GM18909 (cell line): Measurements from ENCODE around the gene GOLGA6L10.
"Not testable (repeated sequence)": the region's sequence is repeated elsewhere in the genome, so short reads cannot be mapped to it uniquely, and the experiment has no call there.

Experiments
- ATAC-seq: cut with Tn5 transposase; IDR thresholded peaks from one replicate; pipeline ENCODE4 v1.9.1; 2021; ENCODE audit warnings: mild to moderate bottlenecking; ENCODE audit not compliant: unreplicated experiment, poor library complexity

Gene GOLGA6L10

GRCh38 chr15:82343851-82344250 lies 5.4 kb downstream of the GOLGA6L10 start:
- ATAC-seq, result not testable (repeated sequence)

DNA sequence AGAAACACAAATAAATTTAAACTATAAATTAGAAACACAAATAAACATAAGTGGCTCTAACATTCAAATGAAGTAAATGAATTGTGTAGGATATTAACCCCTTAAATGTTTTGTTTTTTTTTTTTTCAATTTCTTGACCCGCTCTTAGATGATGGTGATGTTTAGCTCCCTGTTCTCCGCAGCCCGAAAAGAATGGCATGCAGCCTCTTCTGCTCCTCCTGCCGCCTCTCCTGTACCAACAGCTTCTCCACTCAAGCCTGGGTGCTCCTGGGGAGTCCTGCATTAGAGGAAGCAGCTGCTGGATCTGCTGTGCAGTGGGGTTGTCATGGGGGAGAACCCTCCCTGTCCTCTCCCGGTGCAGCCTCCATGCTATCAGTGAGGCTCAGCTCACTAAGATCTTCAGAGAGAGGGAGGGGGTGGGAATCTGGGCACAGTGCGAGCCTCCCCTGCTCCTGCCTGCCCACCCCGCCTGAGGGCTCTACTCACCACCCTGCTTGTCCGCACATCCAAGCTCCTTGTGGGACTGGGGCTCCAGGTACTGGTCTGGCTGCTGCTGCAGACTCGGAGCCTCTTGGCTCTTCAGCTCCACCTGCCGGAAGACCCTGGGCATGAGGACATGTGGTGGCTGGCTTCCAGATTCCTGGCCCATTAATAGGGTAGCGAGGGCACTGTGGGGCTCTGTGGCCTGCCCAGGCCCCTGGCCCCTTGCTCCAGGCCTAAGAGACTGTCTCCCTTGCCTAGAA lies 6.5 kb downstream of the GOLGA6L10 start:
- not testable (repeated sequence) for ATAC-seq

- ATAC-seq, result not testable (repeated sequence)
Measured at GRCh38 chr15:82338573-82338972, 10.7 kb downstream of the GOLGA6L10 start.

- ATAC-seq, result not testable (repeated sequence)
Measured at GRCh38 chr15:82338053-82338452, 11.2 kb downstream of the GOLGA6L10 start.

DNA sequence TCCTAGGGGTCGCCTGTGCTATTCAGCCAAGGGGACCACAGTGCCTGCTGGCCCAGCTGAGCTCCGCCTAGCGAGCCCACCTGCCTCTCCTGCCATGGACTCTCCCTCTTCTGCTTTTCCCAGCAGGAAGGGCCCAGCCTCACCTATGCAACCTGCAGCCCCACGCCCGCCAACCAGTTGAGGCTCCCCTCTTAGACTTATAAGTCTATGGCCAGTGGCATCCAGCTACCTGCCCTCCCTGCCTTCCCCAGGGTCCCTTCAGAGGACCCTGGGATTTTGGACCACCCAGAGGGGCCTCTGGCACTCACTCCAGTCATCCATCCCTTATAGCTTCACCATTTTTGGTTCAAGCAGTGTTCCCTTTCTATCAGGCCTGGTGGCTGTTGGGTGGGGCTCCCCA lies 12.2 kb downstream of the GOLGA6L10 start:
- ATAC-seq, result not testable (repeated sequence)

DNA sequence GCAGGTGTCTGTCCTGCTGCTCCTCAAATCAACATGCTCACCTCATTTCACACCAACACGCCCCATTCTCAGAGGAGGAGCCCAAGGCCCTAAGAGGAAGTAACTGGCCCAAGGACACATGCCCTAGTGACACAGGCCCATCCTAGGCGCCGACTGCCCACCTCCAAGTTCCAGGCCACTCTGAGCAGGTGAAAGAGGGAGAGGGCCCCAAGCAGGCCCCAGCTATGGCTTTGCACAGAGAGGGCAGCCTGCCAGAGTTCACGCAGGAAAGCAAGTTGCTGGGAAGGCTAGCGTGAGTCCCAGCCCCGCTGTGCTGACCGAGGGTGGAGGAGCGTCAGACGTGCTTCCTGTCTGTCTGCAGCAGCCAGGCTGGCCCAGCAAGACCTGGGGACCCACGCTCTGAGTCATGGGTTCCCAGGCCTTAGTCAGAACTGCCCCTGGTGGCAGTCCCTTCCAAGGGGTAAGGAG lies 13.1 kb downstream of the GOLGA6L10 start:
- ATAC-seq, result not testable (repeated sequence)

- ATAC-seq, result not testable (repeated sequence)
Measured at GRCh38 chr15:82335006-82335405, 14.3 kb downstream of the GOLGA6L10 start.

DNA sequence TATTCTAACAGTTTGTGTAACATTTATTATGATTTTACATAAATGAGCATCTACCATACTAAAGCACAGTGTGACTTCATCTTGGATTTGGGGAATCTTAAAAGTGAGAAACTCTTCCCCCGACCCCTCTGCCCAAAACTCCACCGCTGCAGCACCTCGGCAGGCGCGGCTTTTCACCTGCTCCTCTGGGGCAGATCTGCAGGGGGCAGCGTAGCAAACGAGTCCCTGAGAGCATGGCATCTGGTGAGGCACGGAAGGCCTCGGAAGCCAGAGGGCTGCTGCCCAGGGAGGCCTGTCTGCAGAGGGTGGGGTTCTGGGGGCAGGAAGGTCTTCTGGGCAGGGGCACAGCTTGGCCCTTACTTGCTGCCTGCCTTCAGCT lies 14.7 kb downstream of the GOLGA6L10 start:
- not testable (repeated sequence) for ATAC-seq

DNA sequence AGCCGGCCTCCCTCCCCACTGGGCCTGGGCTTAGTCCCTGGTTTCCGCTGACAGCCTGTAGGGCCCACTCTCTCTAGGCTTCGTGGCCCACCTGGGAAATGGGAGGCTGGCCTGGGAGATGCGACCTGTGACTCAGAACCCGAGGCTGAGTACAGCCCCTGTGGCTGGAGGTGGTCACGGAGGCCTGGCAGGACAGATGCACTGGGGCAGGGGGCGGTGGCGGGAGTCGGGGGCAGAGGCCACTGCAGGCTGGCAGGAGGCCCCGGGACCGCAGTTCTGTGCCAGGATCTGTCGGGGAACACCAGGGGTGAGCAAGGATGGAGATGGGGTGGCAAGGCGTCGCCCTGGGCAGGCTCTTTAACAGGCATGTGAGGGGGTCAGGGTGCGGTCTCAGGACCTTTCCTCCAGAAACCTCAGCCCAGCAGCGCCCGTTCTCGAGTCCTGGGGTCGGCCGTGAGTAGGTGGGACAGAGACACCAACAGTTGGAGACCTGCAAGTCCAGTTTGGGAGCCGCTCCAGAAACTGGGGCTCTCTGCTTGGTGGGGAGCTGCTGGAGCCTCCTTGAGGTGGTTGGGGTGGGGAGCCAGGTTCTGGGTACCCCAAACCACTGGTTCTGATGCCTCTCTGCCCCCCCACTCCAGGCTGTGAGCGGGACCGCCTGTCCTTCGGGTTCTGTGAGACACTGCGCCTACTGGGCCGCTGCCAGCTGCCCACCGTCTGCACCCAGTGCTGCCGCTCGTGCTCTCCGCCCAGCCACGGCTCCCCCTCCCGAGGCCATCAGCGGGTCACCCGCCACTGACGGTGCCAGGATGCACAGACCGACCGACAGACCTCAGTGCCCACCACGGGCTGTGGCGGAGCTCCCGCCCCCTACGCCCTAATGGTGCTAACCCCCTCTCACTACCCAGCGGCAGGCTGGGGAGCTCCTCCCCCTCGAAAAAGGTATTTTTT lies 15.4 kb downstream of the GOLGA6L10 start:
- ATAC-seq, result not testable (repeated sequence)

- not testable (repeated sequence) for ATAC-seq
Measured at GRCh38 chr15:82332711-82333602, 16.3 kb downstream of the GOLGA6L10 start.

- ATAC-seq, result peak; percentile 79
Measured at GRCh38 chr15:82331576-82332304, 17.5 kb downstream of the GOLGA6L10 start.

DNA sequence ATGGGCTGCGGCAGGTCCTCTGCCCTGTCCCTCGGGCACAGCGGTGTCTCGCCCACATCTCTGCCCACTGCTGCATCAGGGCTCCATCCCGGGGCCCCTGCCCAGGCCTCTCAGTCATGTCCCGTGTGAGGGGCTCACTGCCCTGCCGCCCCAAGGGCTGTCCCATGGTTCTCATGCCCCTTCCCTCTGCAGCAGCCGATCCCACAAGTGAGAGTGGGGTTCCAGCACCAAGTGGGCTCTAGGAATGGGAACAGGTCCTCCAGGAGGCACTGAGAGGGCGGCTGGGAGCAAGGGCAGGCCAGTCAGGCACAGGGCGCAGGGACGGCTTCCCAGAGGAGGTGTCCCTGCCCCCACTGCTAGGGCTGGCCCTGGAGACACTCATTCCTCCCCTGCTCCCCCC lies 18.4 kb downstream of the GOLGA6L10 start:
- ATAC-seq, result not testable (repeated sequence)

DNA sequence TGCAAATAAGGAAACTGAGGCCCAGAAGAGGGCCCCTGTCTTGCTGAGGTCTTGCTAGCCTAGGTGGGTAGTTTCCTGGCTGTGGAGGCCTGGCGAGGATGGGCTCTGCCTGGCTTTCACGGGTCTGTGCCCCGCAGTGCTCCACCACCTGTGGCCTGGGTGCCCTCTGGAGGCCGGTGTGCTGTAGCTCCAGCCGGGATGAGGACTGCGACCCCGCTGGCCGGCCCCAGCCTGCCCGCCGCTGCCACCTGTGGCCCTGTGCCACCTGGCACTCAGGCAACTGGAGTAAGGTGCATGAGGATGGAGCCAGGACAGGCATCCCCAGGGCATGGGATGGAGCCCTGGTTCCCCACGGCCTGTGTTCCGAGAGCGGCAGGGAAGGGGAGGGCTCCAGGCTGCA lies 20.2 kb downstream of the GOLGA6L10 start:
- ATAC-seq, result not testable (repeated sequence)

DNA sequence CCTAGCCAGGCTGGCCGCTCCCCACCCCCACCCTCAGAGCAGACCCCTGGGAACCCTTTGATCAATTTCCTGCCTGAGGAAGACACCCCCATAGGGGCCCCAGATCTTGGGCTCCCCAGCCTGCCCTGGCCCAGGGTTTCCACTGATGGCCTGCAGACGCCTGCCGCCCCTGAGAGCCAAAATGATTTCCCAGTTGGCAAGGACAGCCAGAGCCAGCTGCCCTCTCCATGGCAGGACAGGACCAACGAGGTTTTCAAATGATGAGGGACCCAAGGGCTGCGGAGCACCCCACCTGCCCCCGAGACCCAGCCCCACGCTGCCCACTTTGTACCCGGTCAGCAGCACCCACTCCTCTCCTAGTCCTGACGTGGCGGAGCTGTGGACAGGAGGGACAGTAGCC lies 21.9 kb downstream of the GOLGA6L10 start:
- ATAC-seq, result not testable (repeated sequence)

- not testable (repeated sequence) for ATAC-seq
Measured at GRCh38 chr15:82326896-82327295, 22.4 kb downstream of the GOLGA6L10 start.

DNA sequence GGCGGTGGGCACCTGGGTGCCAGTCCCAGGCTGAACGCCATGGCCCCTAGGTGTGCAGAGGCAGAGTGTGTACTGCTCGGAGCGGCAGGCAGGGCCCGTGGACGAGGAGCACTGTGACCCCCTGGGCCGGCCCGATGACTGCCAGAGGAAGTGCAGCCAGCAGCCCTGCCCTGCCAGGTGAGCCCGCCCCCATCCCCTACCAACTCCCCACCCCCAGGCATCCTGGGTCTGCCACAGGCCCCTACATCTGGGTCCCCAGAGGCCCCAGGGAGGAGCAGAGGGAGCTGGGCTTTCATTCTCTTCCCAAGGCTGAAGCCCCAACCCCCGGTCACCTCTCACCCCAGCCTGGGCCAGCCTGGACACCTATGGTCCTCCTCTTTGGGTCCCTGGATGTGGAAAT lies 23.6 kb downstream of the GOLGA6L10 start:
- not testable (repeated sequence) for ATAC-seq

- not testable (repeated sequence) for ATAC-seq
Measured at GRCh38 chr15:82324831-82325230, 24.4 kb downstream of the GOLGA6L10 start.

GRCh38 chr15:82322488-82322887 lies 26.8 kb downstream of the GOLGA6L10 start:
- ATAC-seq, result not testable (repeated sequence)

DNA sequence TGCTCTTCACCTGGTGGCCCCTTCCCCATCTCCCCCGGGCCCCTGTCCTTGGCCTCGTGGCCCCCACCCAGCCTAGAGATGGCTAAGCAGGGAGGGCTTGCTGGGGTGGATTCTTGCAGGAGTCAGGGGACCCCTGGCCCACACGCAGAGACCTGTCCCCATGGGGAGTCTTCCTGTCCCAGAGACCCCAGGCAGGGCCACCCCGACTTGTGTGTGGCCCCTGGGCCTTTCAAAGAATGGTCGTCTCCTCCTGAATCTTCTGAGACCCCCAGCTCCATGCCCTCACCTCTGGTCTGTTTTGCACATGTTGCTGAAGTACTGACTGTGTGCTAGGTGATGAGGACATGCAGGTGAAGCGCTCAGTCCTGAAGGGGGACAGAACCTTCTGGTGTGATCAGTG lies 28.4 kb downstream of the GOLGA6L10 start:
- ATAC-seq, result not testable (repeated sequence)
